ENCODE data around the gene SEMA6A. TPM values are rescaled to one million over a fixed set of nuclear protein-coding genes. Genes with fewer than 3 reads are reported as not detected.

SEMA6A gene
- total and polyA plus RNA-seq, 7 donors: 1.1 to 7.6 (median 3.1) TPM

GRCh38 chr5:116437351-116437705, 137.3 kb downstream of the SEMA6A start:
- DNase-seq (no peak), ATAC-seq (no peak)
- TF ChIP-seq CTCF (IDR thresholded peaks at IDR 0.05): no peak
- Histone ChIP-seq H3K4me3 (no peak overlapping the region), H3K9me3 (no peaks in the 10 kb centered on the region), H3K36me3 (ENCODE audit: insufficient read depth in 1 of 2, low read depth in 1 of 2) (no peaks in the 10 kb centered on the region), H3K4me1 (peaks cover 23% of the 10 kb centered on the region), H3K27me3 (ENCODE audit: insufficient read depth in 3 of 3, low read length in 2 of 3) (no peaks in the 10 kb centered on the region), H3K27ac (no peak overlapping the region)
- intact Hi-C loops (cut with DNase I): no loop called here
- 80 to 87% (median 85%) methylated on average over 6 of the region's 6 CpGs for WGBS, 3 donors

- WGBS, 3 donors: 46 to 70% (median 52%) methylated on average over 5 of the region's 5 CpGs
- intact Hi-C loops (cut with DNase I): no loop called here
- H3K36me3 ChIP-seq (ENCODE audit: insufficient read depth in 1 of 2, low read depth in 1 of 2): no peaks in the 10 kb centered on the region
- H3K4me1 ChIP-seq: peaks cover 18% of the 10 kb centered on the region
- ATAC-seq (no peak), DNase-seq (no peak)
- no peak for TF ChIP-seq CTCF (IDR thresholded peaks at IDR 0.05)
- no peak overlapping the region for H3K4me3 ChIP-seq
- H3K9me3 ChIP-seq: no peaks in the 10 kb centered on the region
- H3K27me3 ChIP-seq (ENCODE audit: insufficient read depth in 3 of 3, low read length in 2 of 3): no peaks in the 10 kb centered on the region
- no peak overlapping the region for H3K27ac ChIP-seq
These were observed 137.8 kb downstream of the SEMA6A start for GRCh38 chr5:116436674-116437350.

- Histone ChIP-seq H3K4me3 (no peak overlapping the region), H3K36me3 (ENCODE audit: insufficient read depth in 1 of 2, low read depth in 1 of 2) (no peaks in the 10 kb centered on the region), H3K9me3 (no peaks in the 10 kb centered on the region), H3K27ac (no peak overlapping the region), H3K27me3 (ENCODE audit: insufficient read depth in 3 of 3, low read length in 2 of 3) (no peaks in the 10 kb centered on the region), H3K4me1 (no peaks in the 10 kb centered on the region)
- intact Hi-C loops (cut with DNase I): no loop called here
- DNase-seq: no peak
- ATAC-seq: no peak
- 46 to 72% (median 46%) methylated on average over 2 of the region's 2 CpGs for WGBS, 3 donors
- TF ChIP-seq CTCF (IDR thresholded peaks at IDR 0.05): no peak
These were observed 145.7 kb downstream of the SEMA6A start for GRCh38 chr5:116428966-116429365.

- Histone ChIP-seq H3K9me3 (no peaks in the 10 kb centered on the region), H3K4me3 (no peak overlapping the region), H3K27me3 (ENCODE audit: insufficient read depth in 3 of 3, low read length in 2 of 3) (no peaks in the 10 kb centered on the region), H3K4me1 (no peaks in the 10 kb centered on the region), H3K27ac (no peak overlapping the region), H3K36me3 (ENCODE audit: insufficient read depth in 1 of 2, low read depth in 1 of 2) (no peaks in the 10 kb centered on the region)
- no peak for TF ChIP-seq CTCF (IDR thresholded peaks at IDR 0.05)
- WGBS, 3 donors: 87 to 96% (median 89%) methylated on average over 2 of the region's 2 CpGs
- intact Hi-C loops (cut with DNase I): no loop called here
- ATAC-seq: no peak
- no peak for DNase-seq
These were observed 146.2 kb downstream of the SEMA6A start for GRCh38 chr5:116428413-116428812.

GRCh38 chr5:116424951-116425350, 149.7 kb downstream of the SEMA6A start:
- H3K36me3 ChIP-seq (ENCODE audit: insufficient read depth in 1 of 2, low read depth in 1 of 2): no peaks in the 10 kb centered on the region
- no peaks in the 10 kb centered on the region for H3K9me3 ChIP-seq
- 60 to 72% (median 66%) methylated on average over 2 of the region's 2 CpGs for WGBS, 3 donors
- no peaks in the 10 kb centered on the region for H3K27me3 ChIP-seq (ENCODE audit: insufficient read depth in 3 of 3, low read length in 2 of 3)
- DNase-seq (no peak), ATAC-seq (no peak)
- TF ChIP-seq CTCF (IDR thresholded peaks at IDR 0.05): no peak
- no peaks in the 10 kb centered on the region for H3K4me1 ChIP-seq
- intact Hi-C loops (cut with DNase I): no loop called here
- no peak overlapping the region for H3K27ac ChIP-seq
- no peak overlapping the region for H3K4me3 ChIP-seq
